Cerebellar cortex (tissue), 1 donor: ENCODE results near the gene CDPF1.
"Not testable (repeated sequence)": the region's sequence is repeated elsewhere in the genome, so short reads cannot be mapped to it uniquely, and the experiment has no call there.

Experiments
- DNase-seq: peaks from one replicate; pipeline ENCODE4 v3.0.0-alpha.2; 2015; ENCODE audit warnings: low spot score

The CDPF1 gene

GRCh38 chr22:46224898-46225290 lies 25.2 kb downstream of the CDPF1 start:
- no peak for DNase-seq

- DNase-seq, result no peak
Observed at GRCh38 chr22:46224044-46224897, 25.8 kb downstream of the CDPF1 start.

DNA sequence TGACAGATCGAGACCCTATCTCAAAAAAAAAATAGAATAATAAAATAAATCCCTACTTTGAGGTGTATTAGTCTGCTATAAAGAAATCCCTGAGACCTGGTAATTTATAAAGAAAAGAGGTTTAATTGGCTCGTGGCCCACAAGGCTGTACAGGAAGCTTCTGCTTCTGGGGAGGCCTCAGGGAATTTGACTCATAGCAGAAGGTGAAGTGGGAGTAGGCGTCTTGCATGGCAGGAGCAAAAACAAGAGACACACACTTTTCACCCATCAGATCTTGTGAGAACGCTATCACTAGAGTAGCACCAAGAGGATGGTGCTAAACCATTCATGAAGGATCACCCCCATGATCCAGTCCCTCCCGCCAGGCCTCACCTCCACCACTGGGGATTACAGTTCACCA lies 29.2 kb downstream of the CDPF1 start:
- DNase-seq, result no peak

GRCh38 chr22:46219636-46220035 lies 30.5 kb downstream of the CDPF1 start:
- DNase-seq, result no peak

- no peak for DNase-seq
Observed at GRCh38 chr22:46214616-46215015, 35.5 kb downstream of the CDPF1 start.

DNA sequence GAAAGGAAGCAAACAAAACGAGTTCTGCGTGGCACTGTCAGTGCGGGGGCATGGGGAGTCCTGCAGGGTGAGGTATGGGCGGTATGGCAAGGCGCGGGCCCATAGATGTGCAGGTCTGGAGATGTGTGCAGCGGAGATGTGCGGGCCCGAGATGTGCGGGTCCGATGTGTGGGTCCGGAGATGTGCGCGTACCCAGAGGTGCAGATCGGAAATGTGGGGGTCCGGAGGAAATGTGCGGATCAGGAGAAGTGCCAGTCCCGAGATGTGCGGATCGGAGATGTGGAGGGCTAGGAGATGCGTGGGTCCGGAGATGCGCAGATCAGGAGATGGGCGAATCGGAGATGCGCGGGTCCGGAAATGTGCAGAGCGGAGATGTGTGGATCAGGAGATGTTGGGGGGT lies 35.9 kb downstream of the CDPF1 start:
- no peak for DNase-seq

- no peak for DNase-seq
Observed at GRCh38 chr22:46213052-46213451, 37.0 kb downstream of the CDPF1 start.

GRCh38 chr22:46212195-46212594 lies 37.9 kb downstream of the CDPF1 start:
- DNase-seq, result no peak

GRCh38 chr22:46209262-46209661 lies 40.8 kb downstream of the CDPF1 start:
- DNase-seq, result no peak

DNA sequence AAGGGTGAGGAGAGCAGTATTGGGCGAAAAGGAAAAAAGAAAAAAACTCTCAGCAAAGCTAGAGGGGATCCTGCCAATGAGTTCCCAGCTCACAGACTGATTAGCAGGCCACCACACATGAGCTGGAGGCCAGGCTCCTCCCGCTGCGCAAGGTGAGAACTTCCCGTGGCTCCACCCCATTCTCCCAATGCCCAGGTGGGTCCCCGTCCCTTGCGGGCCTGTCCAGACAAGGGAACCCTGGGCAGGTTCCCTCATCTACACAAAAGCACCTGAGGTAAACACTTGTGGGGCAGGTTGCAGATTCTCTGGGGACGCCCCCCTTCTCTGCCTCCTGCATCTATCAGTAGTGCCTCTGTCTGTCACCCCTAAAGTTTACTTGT lies 46.5 kb downstream of the CDPF1 start:
- DNase-seq, result no peak

- no peak for DNase-seq
Observed at GRCh38 chr22:46202897-46203600, 47.0 kb downstream of the CDPF1 start.

DNA sequence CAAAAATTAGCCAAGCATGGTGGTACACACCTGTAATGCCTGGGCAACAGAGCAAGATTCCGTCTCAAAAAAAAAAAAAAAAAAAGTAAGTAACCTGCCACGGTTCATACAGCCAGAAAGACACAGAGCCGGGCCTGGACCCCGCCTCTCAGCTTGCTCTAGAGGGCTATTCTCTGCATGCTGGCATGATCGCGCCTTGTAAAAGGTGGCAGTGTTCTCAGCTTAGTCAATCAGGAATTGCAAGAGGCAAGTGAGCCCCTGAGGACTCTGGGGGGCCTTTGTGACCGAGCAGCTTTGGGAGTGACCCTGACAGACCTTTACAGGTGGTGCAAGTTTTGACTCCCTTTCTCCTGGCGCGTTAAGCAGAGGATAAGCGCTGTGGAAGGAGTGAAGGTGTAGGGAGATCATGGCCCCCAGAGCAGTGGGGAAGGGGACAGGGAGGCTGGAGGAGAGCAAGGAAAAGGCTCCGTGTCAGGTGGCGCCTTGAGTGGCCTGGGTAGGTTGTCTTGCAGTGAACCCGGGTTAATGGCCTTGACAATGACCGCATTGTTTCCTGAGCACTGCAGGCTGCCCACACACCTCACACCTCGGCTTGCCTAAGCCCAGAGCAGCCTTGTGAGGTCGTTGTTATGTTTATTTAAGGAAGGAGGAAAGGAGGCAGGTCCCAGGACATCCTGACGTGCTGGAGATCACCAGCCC lies 48.9 kb downstream of the CDPF1 start:
- DNase-seq, result no peak

GRCh38 chr22:46198806-46199205 lies 51.3 kb downstream of the CDPF1 start:
- DNase-seq, result not testable (repeated sequence)

- DNase-seq, result no peak
Observed at GRCh38 chr22:46198274-46198673, 51.8 kb downstream of the CDPF1 start.

DNA sequence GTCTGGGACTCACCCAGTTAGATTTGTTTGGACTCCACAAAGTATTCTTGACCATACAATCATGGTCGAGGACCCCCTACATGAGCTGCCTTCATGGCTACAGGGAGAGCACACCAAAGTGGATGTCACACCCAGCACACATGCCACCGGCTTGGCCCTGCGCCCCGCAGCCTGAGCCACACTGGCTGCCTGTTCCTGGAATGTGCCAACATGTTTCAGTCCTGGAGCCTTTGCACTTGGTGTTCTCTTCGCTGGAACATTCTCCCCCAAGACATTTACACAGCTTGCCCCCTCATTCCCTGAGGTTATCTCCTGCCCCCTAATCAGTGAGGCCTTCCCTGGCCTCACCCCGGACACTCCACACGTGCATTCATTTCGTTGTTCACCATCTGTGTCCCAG lies 53.8 kb downstream of the CDPF1 start:
- DNase-seq, result peak; percentile 7

GRCh38 chr22:46195487-46196165 lies 54.5 kb downstream of the CDPF1 start:
- DNase-seq, result no peak
